ENCODE results near the gene PID1.
"Not testable (repeated sequence)": the region's sequence is repeated elsewhere in the genome, so short reads cannot be mapped to it uniquely, and the experiment has no call there.

The PID1 gene

GRCh38 chr2:229212241-229212640 is 58.8 kb downstream of the PID1 start:
- no peak for DNase-seq (ENCODE audit: low read depth)

- DNase-seq (ENCODE audit: low read depth), result no peak
These were observed 60.4 kb downstream of the PID1 start for GRCh38 chr2:229210641-229211040.

- DNase-seq (ENCODE audit: low read depth), result no peak
These were observed 64.5 kb downstream of the PID1 start for GRCh38 chr2:229206548-229206947.

- no peak for DNase-seq (ENCODE audit: low read depth)
These were observed 65.4 kb downstream of the PID1 start for GRCh38 chr2:229205704-229206103.

GRCh38 chr2:229202646-229203045 is 68.4 kb downstream of the PID1 start:
- DNase-seq (ENCODE audit: low read depth), result no peak

GRCh38 chr2:229201521-229201920 is 69.6 kb downstream of the PID1 start:
- DNase-seq (ENCODE audit: low read depth), result no peak

- no peak for DNase-seq (ENCODE audit: low read depth)
These were observed 71.8 kb downstream of the PID1 start for GRCh38 chr2:229199267-229199666.

GRCh38 chr2:229196448-229196847 is 74.6 kb downstream of the PID1 start:
- no peak for DNase-seq (ENCODE audit: low read depth)

- DNase-seq (ENCODE audit: low read depth), result no peak
These were observed 75.6 kb downstream of the PID1 start for GRCh38 chr2:229195346-229195947.

- no peak for DNase-seq (ENCODE audit: low read depth)
These were observed 77.8 kb downstream of the PID1 start for GRCh38 chr2:229193281-229193680.

GRCh38 chr2:229191413-229191812 is 79.7 kb downstream of the PID1 start:
- no peak for DNase-seq (ENCODE audit: low read depth)

GRCh38 chr2:229187123-229187522 is 84.0 kb downstream of the PID1 start:
- DNase-seq (ENCODE audit: low read depth), result not testable (repeated sequence)

- DNase-seq (ENCODE audit: low read depth), result no peak
These were observed 89.4 kb downstream of the PID1 start for GRCh38 chr2:229181641-229182040.

GRCh38 chr2:229180658-229181057 is 90.4 kb downstream of the PID1 start:
- no peak for DNase-seq (ENCODE audit: low read depth)

- DNase-seq (ENCODE audit: low read depth), result no peak
These were observed 91.5 kb downstream of the PID1 start for GRCh38 chr2:229179628-229180027.

- DNase-seq (ENCODE audit: low read depth), result no peak
These were observed 92.4 kb downstream of the PID1 start for GRCh38 chr2:229178706-229179105.

GRCh38 chr2:229178117-229178516 is 93.0 kb downstream of the PID1 start:
- DNase-seq (ENCODE audit: low read depth), result no peak

GRCh38 chr2:229176136-229176535 is 95.0 kb downstream of the PID1 start:
- no peak for DNase-seq (ENCODE audit: low read depth)

GRCh38 chr2:229175497-229175863 is 95.6 kb downstream of the PID1 start:
- DNase-seq (ENCODE audit: low read depth), result no peak

- DNase-seq (ENCODE audit: low read depth), result no peak
These were observed 96.1 kb downstream of the PID1 start for GRCh38 chr2:229174794-229175496.

GRCh38 chr2:229173825-229174359 is 97.2 kb downstream of the PID1 start:
- DNase-seq (ENCODE audit: low read depth), result no peak

GRCh38 chr2:229170916-229171315 is 100.2 kb downstream of the PID1 start:
- no peak for DNase-seq (ENCODE audit: low read depth)

GRCh38 chr2:229170171-229170570 is 100.9 kb downstream of the PID1 start:
- DNase-seq (ENCODE audit: low read depth), result no peak

GRCh38 chr2:229169751-229170150 is 101.3 kb downstream of the PID1 start:
- DNase-seq (ENCODE audit: low read depth), result no peak

All from activated T-helper 9 cell treated with anti-CD3 and anti-CD28 coated beads, Interleukin-2, amount 50 U/mL, for 16 hours (primary cell).